ENCODE data around the gene HMX1. TPM values are rescaled to one million over a fixed set of nuclear protein-coding genes. Genes with fewer than 3 reads are reported as not detected.

The HMX1 gene
- total RNA-seq, 5 donors from 2014 or later (not counting 1 experiment from before 2014, with no cell fraction given): not detected

DNA sequence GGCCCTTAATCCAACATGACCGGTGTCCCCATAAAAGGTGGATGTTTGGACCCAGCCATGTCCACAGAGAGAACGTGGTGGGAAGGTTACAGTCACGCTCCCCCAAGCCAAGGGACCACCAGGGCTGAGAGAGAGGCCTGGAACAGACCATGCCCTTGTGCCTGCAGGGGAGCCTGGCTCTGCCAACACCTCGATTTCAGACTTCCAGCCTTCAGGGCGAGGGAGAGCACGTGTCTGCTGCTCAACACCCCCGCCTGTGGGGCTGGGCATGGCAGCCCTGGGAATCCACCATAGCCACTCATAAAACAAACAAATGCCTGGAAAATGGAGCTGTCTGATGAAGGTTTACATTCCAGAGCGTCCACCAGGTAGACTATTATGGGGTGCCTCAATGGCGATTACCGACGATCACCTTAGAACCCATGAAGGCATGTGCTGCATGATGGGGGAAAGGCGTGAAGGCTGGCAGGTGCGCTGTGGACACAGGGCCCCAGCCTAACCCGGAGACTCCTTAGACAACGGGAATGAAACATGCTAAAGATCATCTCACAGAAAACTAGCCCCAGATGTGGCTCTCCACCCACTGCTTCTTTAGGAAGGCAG lies 42.3 kb upstream of the HMX1 start:
- no peak overlapping the region for H3K27ac Mint-ChIP-seq
- ChIA-PET POLR2A (no interaction called here), CTCF (no interaction called here)
- H3K4me3 ChIP-seq (ENCODE audit: control insufficient read depth in 1 of 2, extremely low read depth in 1 of 2, low read length in 1 of 2): no peak overlapping the region
- peaks cover 0 to 6% of the 10 kb centered on the region in 2 experiments for H3K4me1 ChIP-seq (ENCODE audit: control insufficient read depth in 1 of 2, extremely low read depth in 1 of 2, insufficient read depth in 2 of 2, low read length in 2 of 2)
- no peak overlapping the region for H3K4me3 Mint-ChIP-seq
- H3K4me1 Mint-ChIP-seq: peaks cover 3 to 5% (median 4%) of the 10 kb centered on the region in 3 donors
- H3K9me3 Mint-ChIP-seq: no peaks in the 10 kb centered on the region
- H3K27me3 Mint-ChIP-seq: peaks cover 0 to 1% of the 10 kb centered on the region in 2 donors
- H3K27me3 ChIP-seq (replicated peaks in 1 of 2; ENCODE audit: control insufficient read depth in 2 of 2, extremely low read depth in 1 of 2, insufficient read depth in 2 of 2, low read length in 1 of 2): peaks cover 0 to 12% of the 10 kb centered on the region in 2 experiments
- no peak for ATAC-seq (replicated peaks in 1 of 4)
- no peaks in the 10 kb centered on the region for H3K9me3 ChIP-seq
- no peak overlapping the region for H3K27ac ChIP-seq (ENCODE audit: low read length)
- peak in 1 of 35 experiments; percentile 15 for DNase-seq
- 71% methylated on average over 7 of the region's 15 CpGs for WGBS (ENCODE audit: insufficient coverage)
- H3K36me3 ChIP-seq (ENCODE audit: control insufficient read depth in 2 of 2, extremely low read depth in 1 of 2, insufficient read depth in 1 of 2, low read length in 1 of 2): no peaks in the 10 kb centered on the region
- no peaks in the 10 kb centered on the region for H3K36me3 Mint-ChIP-seq

DNA sequence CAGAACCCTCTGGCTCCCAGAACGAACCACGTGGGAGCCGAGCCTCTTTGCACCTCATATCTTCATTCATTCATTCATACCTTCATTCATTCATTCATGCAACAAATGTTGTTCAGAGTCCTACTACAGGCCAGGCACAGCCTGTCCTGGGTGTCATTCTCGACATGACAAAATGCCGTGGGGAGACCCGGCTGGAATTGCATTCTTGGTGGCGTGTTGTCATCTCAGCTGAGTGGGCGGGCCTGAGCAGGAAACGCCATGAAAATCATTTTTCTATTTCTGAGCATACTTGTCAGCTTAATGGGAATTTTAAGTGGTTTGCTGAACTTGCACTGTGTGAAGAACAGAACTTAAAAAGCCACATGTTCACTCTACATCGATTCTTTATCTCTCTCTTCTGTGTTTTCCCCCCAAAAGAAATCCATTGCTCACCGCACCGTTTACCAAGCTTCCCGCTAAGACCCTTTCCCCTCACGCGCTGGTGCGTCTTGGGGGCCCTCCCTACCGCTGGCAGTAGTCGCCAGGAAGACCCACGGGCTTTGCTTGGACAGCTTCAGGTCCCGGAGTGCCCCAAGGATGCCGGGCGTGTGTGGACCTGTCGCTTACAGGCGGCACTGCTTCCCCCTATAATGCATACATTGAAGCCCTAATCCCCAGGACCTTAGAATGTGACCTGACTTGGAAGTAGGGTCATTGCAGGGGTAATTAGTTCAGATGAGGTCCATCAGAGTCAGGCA lies 41.6 kb upstream of the HMX1 start:
- no peak overlapping the region for H3K4me3 Mint-ChIP-seq
- no peak overlapping the region for H3K27ac Mint-ChIP-seq
- H3K36me3 ChIP-seq (ENCODE audit: control insufficient read depth in 2 of 2, extremely low read depth in 1 of 2, insufficient read depth in 1 of 2, low read length in 1 of 2): no peaks in the 10 kb centered on the region
- no peak overlapping the region for H3K4me3 ChIP-seq (ENCODE audit: control insufficient read depth in 1 of 2, extremely low read depth in 1 of 2, low read length in 1 of 2)
- peaks cover 0 to 4% of the 10 kb centered on the region in 2 experiments for H3K4me1 ChIP-seq (ENCODE audit: control insufficient read depth in 1 of 2, extremely low read depth in 1 of 2, insufficient read depth in 2 of 2, low read length in 2 of 2)
- H3K27me3 ChIP-seq (replicated peaks in 1 of 2; ENCODE audit: control insufficient read depth in 2 of 2, extremely low read depth in 1 of 2, insufficient read depth in 2 of 2, low read length in 1 of 2): peaks cover 0 to 10% of the 10 kb centered on the region in 2 experiments
- ChIA-PET CTCF (no interaction called here), POLR2A (no interaction called here)
- peaks cover 0 to 5% (median 3%) of the 10 kb centered on the region in 3 donors for H3K4me1 Mint-ChIP-seq
- H3K9me3 ChIP-seq: no peaks in the 10 kb centered on the region
- no peak overlapping the region for H3K27ac ChIP-seq (ENCODE audit: low read length)
- H3K36me3 Mint-ChIP-seq: no peaks in the 10 kb centered on the region
- DNase-seq: peak in 1 of 35 experiments; percentile 15
- no peak for ATAC-seq (replicated peaks in 1 of 4)
- H3K9me3 Mint-ChIP-seq: no peaks in the 10 kb centered on the region
- H3K27me3 Mint-ChIP-seq: peaks cover 0 to 1% of the 10 kb centered on the region in 2 donors
- 75% methylated on average over 15 of the region's 24 CpGs for WGBS (ENCODE audit: insufficient coverage)

DNA sequence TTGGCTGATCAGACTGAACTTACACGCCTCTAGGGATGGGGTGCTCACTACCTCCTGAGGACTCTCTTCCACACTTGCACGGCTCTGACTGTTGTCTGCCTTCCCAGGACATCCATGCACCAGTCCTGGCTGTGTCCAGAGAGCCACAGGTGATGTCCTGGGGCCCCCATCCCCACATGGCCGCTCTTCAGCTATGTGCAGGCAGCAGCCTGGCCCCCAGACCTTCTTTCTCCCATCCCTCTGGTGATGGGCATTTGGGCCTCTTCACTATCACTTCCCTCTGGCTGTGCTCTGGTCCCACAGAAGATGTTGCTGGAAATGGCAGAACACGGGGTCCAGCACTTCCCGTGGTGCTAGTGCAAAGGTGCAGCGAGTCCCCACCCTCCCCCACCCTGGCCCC lies 40.9 kb upstream of the HMX1 start:
- no peak overlapping the region for H3K4me3 Mint-ChIP-seq
- Histone ChIP-seq H3K4me1 (ENCODE audit: control insufficient read depth in 1 of 2, extremely low read depth in 1 of 2, insufficient read depth in 2 of 2, low read length in 2 of 2) (no peaks in the 10 kb centered on the region), H3K36me3 (ENCODE audit: control insufficient read depth in 2 of 2, extremely low read depth in 1 of 2, insufficient read depth in 1 of 2, low read length in 1 of 2) (no peaks in the 10 kb centered on the region), H3K27me3 (replicated peaks in 1 of 2; ENCODE audit: control insufficient read depth in 2 of 2, extremely low read depth in 1 of 2, insufficient read depth in 2 of 2, low read length in 1 of 2) (peaks cover 0 to 3% of the 10 kb centered on the region in 2 experiments), H3K27ac (ENCODE audit: low read length) (no peak overlapping the region), H3K9me3 (no peaks in the 10 kb centered on the region), H3K4me3 (ENCODE audit: control insufficient read depth in 1 of 2, extremely low read depth in 1 of 2, low read length in 1 of 2) (no peak overlapping the region)
- 79% methylated on average over 3 of the region's 6 CpGs for WGBS (ENCODE audit: insufficient coverage)
- H3K36me3 Mint-ChIP-seq: no peaks in the 10 kb centered on the region
- H3K9me3 Mint-ChIP-seq: no peaks in the 10 kb centered on the region
- DNase-seq (peak in 1 of 35 experiments; percentile 3), ATAC-seq (replicated peaks in 1 of 4) (no peak)
- H3K27me3 Mint-ChIP-seq: peaks cover 0 to 1% of the 10 kb centered on the region in 2 donors
- ChIA-PET POLR2A (no interaction called here), CTCF (no interaction called here)
- H3K4me1 Mint-ChIP-seq: peaks cover 0 to 2% (median 0%) of the 10 kb centered on the region in 3 donors
- H3K27ac Mint-ChIP-seq: no peak overlapping the region

DNA sequence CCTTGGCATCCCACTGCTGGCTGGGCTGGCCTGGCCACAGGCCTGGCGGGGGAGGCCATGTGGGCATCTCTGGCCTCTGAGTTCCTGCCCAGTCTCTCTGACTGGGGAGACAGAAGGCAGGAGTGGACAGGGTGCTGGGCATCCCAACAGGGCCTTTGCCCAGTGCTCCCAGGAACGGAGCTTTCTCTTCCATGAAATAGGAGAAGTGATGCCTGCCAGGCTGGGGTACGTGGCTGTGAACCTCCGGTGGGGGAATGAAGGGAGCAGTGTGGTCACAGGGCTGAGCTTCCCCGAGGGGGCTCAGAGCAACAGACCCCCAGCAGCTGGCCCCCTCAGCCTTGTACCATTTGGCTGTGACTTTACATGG lies 40.4 kb upstream of the HMX1 start:
- CTCF ChIA-PET: no interaction called here

DNA sequence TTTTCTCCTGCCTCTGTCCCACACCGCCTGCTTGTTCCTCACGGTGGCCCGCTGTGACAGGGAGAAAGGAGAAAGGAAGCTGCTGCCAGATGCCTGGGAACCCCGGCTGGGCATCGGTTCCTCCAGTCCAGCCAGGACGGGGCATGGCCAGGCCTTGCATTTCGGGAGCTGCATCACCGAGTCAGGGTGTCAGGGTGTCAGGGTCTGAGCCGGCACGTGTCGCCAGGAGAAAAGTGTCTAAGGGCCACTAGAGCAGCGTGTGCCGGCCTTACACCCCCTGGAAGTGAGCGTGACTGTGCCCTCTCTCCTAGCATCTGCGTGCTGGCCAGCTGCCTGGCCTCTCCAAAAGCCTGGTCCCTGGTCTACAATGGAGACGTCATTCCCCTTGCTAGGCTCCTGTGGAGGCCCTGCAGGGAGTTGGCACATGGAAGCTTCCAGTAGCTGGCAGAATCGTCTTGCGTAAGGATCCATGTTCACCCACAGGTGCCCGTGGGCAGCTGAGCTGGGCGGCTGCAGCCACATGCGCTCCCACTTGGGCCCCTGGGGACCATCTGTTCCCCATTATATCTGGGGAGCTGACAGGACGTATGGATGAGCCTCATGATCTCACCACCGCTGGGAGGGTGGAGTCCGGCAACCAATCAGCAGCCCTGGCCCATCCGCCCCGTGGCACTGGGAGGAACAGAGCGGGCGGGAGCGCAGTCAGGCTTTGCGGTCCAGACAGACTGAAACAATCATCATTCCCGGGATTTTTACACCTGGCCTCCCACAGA lies 39.9 kb upstream of the HMX1 start:
- ATAC-seq (replicated peaks in 1 of 4): no peak
- Mint-ChIP-seq H3K27ac (no peak overlapping the region), H3K4me1 (no peaks in the 10 kb centered on the region), H3K9me3 (no peaks in the 10 kb centered on the region), H3K27me3 (peaks cover 0 to 4% of the 10 kb centered on the region in 2 donors), H3K36me3 (no peaks in the 10 kb centered on the region), H3K4me3 (no peak overlapping the region)
- 85% methylated on average over 30 of the region's 31 CpGs for WGBS (ENCODE audit: insufficient coverage)
- peak in 1 of 35 experiments; percentile 3 for DNase-seq
- no peaks in the 10 kb centered on the region for H3K9me3 ChIP-seq
- ChIA-PET POLR2A (no interaction called here), CTCF (no interaction called here)
- no peak overlapping the region for H3K27ac ChIP-seq (ENCODE audit: low read length)
- H3K4me3 ChIP-seq (ENCODE audit: control insufficient read depth in 1 of 2, extremely low read depth in 1 of 2, low read length in 1 of 2): no peak overlapping the region
- H3K36me3 ChIP-seq (ENCODE audit: control insufficient read depth in 2 of 2, extremely low read depth in 1 of 2, insufficient read depth in 1 of 2, low read length in 1 of 2): no peaks in the 10 kb centered on the region
- peaks cover 0 to 2% of the 10 kb centered on the region in 2 experiments for H3K27me3 ChIP-seq (replicated peaks in 1 of 2; ENCODE audit: control insufficient read depth in 2 of 2, extremely low read depth in 1 of 2, insufficient read depth in 2 of 2, low read length in 1 of 2)
- no peaks in the 10 kb centered on the region for H3K4me1 ChIP-seq (ENCODE audit: control insufficient read depth in 1 of 2, extremely low read depth in 1 of 2, insufficient read depth in 2 of 2, low read length in 2 of 2)

More for the DNA sequence above, 40.4 kb upstream of the HMX1 start:
- H3K36me3 ChIP-seq (ENCODE audit: control insufficient read depth in 2 of 2, extremely low read depth in 1 of 2, insufficient read depth in 1 of 2, low read length in 1 of 2): no peaks in the 10 kb centered on the region
- Mint-ChIP-seq H3K4me1 (no peaks in the 10 kb centered on the region), H3K36me3 (no peaks in the 10 kb centered on the region), H3K27ac (no peak overlapping the region), H3K27me3 (peaks cover 0 to 1% of the 10 kb centered on the region in 2 donors), H3K4me3 (no peak overlapping the region), H3K9me3 (no peaks in the 10 kb centered on the region)
- POLR2A ChIA-PET: no interaction called here
- no peaks in the 10 kb centered on the region for H3K4me1 ChIP-seq (ENCODE audit: control insufficient read depth in 1 of 2, extremely low read depth in 1 of 2, insufficient read depth in 2 of 2, low read length in 2 of 2)
- peaks cover 0 to 2% of the 10 kb centered on the region in 2 experiments for H3K27me3 ChIP-seq (replicated peaks in 1 of 2; ENCODE audit: control insufficient read depth in 2 of 2, extremely low read depth in 1 of 2, insufficient read depth in 2 of 2, low read length in 1 of 2)
- no peak for ATAC-seq (replicated peaks in 1 of 4)
- WGBS (ENCODE audit: insufficient coverage): 74% methylated on average over 5 of the region's 5 CpGs
- H3K4me3 ChIP-seq (ENCODE audit: control insufficient read depth in 1 of 2, extremely low read depth in 1 of 2, low read length in 1 of 2): no peak overlapping the region
- no peak overlapping the region for H3K27ac ChIP-seq (ENCODE audit: low read length)
- no peak for DNase-seq
- H3K9me3 ChIP-seq: no peaks in the 10 kb centered on the region

DNA sequence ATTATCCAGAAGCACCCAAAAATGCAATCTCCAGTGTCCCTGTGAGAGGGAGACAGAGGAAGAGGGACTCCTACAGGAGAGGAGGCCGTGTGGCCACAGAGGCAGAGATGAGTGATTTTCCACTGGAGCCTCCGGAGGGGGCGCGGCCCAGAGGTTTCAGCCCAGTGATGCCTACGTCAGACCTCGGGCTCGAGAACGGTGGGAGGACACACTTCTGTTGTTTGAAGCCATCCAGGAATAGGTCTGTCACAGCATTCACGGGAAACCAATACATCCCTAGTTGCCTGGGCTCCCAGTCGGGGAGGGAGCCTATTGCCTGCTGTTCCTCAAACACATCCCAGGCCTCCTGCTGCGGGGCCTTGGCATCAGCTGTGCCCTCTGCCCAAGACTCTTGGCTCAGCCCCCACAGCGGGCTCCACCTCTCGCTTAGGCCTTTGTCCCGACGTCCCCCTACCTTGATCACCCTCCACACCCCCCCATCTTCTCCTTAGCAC lies 39.2 kb upstream of the HMX1 start:
- Mint-ChIP-seq H3K27me3 (peaks cover 0 to 4% of the 10 kb centered on the region in 2 donors), H3K9me3 (no peaks in the 10 kb centered on the region), H3K4me3 (no peak overlapping the region), H3K4me1 (no peaks in the 10 kb centered on the region), H3K36me3 (no peaks in the 10 kb centered on the region), H3K27ac (no peak overlapping the region)
- POLR2A ChIA-PET: no interaction called here
- Histone ChIP-seq H3K4me1 (ENCODE audit: control insufficient read depth in 1 of 2, extremely low read depth in 1 of 2, insufficient read depth in 2 of 2, low read length in 2 of 2) (no peaks in the 10 kb centered on the region), H3K36me3 (ENCODE audit: control insufficient read depth in 2 of 2, extremely low read depth in 1 of 2, insufficient read depth in 1 of 2, low read length in 1 of 2) (no peaks in the 10 kb centered on the region), H3K4me3 (ENCODE audit: control insufficient read depth in 1 of 2, extremely low read depth in 1 of 2, low read length in 1 of 2) (no peak overlapping the region), H3K9me3 (no peaks in the 10 kb centered on the region), H3K27me3 (replicated peaks in 1 of 2; ENCODE audit: control insufficient read depth in 2 of 2, extremely low read depth in 1 of 2, insufficient read depth in 2 of 2, low read length in 1 of 2) (peaks cover 0 to 2% of the 10 kb centered on the region in 2 experiments), H3K27ac (ENCODE audit: low read length) (no peak overlapping the region)
- ATAC-seq (replicated peaks in 1 of 4) (no peak), DNase-seq (peak in 2 of 35 experiments; percentile 2 to 15)
- CTCF ChIA-PET: no interaction called here
- WGBS (ENCODE audit: insufficient coverage): 63% methylated on average over 8 of the region's 15 CpGs
